Suprapubic skin (tissue), 4 donors: ENCODE measurements around the gene ROR2. TPM values are rescaled to one million over a fixed set of nuclear protein-coding genes. Genes with fewer than 3 reads are reported as not detected.
A peak's percentile ranks its signal among the peaks of the same experiment; 100 is the strongest.

Experiments
- DNase-seq, 2 donors: peaks; one replicate each; pipeline ENCODE4 v3.0.0-alpha.2; 2019; ENCODE audit warnings: low spot score in 2 of 2
- H3K27ac ChIP-seq: fragments of 200-600 bp; sonication (generic); one replicate; pipeline ENCODE4 v1.5.1; 2019
- H3K27me3 ChIP-seq: fragments of 200-600 bp; sonication (generic); one replicate; pipeline ENCODE4 v1.5.1; 2019
- H3K36me3 ChIP-seq: fragments of 200-600 bp; sonication (generic); one replicate; pipeline ENCODE4 v1.5.1; 2019
- H3K4me1 ChIP-seq: fragments of 200-600 bp; sonication (generic); one replicate; pipeline ENCODE4 v1.5.1; 2019
- H3K4me3 ChIP-seq: fragments of 200-600 bp; sonication (generic); one replicate; pipeline ENCODE4 v1.5.1; 2019; ENCODE audit warnings: mild to moderate bottlenecking
- H3K9me3 ChIP-seq: fragments of 200-600 bp; sonication (generic); one replicate; pipeline ENCODE4 v1.5.1; 2019
- CTCF ChIP-seq, 2 donors: fragments of 200-600 bp in 1 of 2; fragments of 450-650 bp in 1 of 2; sonication (generic) in 1 of 2; IDR thresholded peaks; one replicate each; pipeline ENCODE4 v1.5.1; 2016 to 2019; ENCODE audit warnings: antibody characterized with exemption in 2 of 2, mild to moderate bottlenecking in 1 of 2, moderate library complexity in 1 of 2
- EP300 ChIP-seq: sonication (generic); formaldehyde crosslinking; IDR thresholded peaks from one replicate; pipeline ENCODE4 v1.6.1; 2017; ENCODE audit warnings: antibody characterized with exemption
- POLR2A ChIP-seq, 2 donors: fragments of 450-650 bp; IDR thresholded peaks; one replicate each; pipeline ENCODE4 v1.6.1; 2017; ENCODE audit warnings: antibody characterized with exemption in 2 of 2, mild to moderate bottlenecking in 2 of 2, moderate library complexity in 2 of 2
- POLR2AphosphoS5 ChIP-seq, 3 donors: sonication (generic); formaldehyde crosslinking; IDR thresholded peaks; one replicate each; pipeline ENCODE4 v1.6.1; 2017; ENCODE audit warnings: antibody characterized with exemption in 3 of 3
- WGBS: methylation state at CpG from one replicate; pipeline ENCODE4 v1.1.5; 2018; 5-methylcytosine and 5-hydroxymethylcytosine counted together
- total RNA-seq, 4 donors: library from RNA; depleted of rRNA; stranded (reverse); fragments of >200 nt; gene quantifications; one replicate each; pipeline ENCODE4 v1.1.0, GENCODE V29; 2016

Gene ROR2
- total RNA-seq, 4 donors from 2014 or later, result 3.3 to 7.3 (median 5.0) TPM

GRCh38 chr9:91771027-91771426 is 179.0 kb downstream of the ROR2 start:
- no peak overlapping the region for H3K4me3 ChIP-seq
- peaks cover 4% of the 10 kb centered on the region for H3K27me3 ChIP-seq
- no peaks in the 10 kb centered on the region for H3K9me3 ChIP-seq
- no peak for DNase-seq
- H3K27ac ChIP-seq, result peak overlapping the region; percentile 51
- TF ChIP-seq POLR2A (IDR thresholded peaks at IDR 0.05), result no peak
- peak; percentile 9 to 23 for TF ChIP-seq CTCF (IDR thresholded peaks at IDR 0.05)
- WGBS, result 25% methylated on average over 8 of the region's 8 CpGs
- H3K36me3 ChIP-seq, result no peaks in the 10 kb centered on the region
- H3K4me1 ChIP-seq, result peaks cover 25% of the 10 kb centered on the region

GRCh38 chr9:91770229-91770628 is 179.8 kb downstream of the ROR2 start:
- Histone ChIP-seq H3K4me3 (peak overlapping the region; percentile 2), H3K36me3 (no peaks in the 10 kb centered on the region), H3K27me3 (peaks cover 4% of the 10 kb centered on the region), H3K9me3 (no peaks in the 10 kb centered on the region), H3K27ac (peak overlapping the region; percentile 51), H3K4me1 (peaks cover 25% of the 10 kb centered on the region)
- no peak for TF ChIP-seq CTCF (IDR thresholded peaks at IDR 0.05)
- no peak for TF ChIP-seq POLR2A (IDR thresholded peaks at IDR 0.05)
- TF ChIP-seq EP300, result no peak
- no peak for TF ChIP-seq POLR2AphosphoS5 (IDR thresholded peaks at IDR 0.05)
- WGBS, result 69% methylated on average over 8 of the region's 10 CpGs
- DNase-seq, result no peak

GRCh38 chr9:91768977-91769916 is 180.8 kb downstream of the ROR2 start:
- WGBS, result 95% methylated on average over 24 of the region's 29 CpGs
- H3K27me3 ChIP-seq, result peaks cover 4% of the 10 kb centered on the region

GRCh38 chr9:91768507-91768906 is 181.5 kb downstream of the ROR2 start:
- no peak for DNase-seq
- WGBS, result 78% methylated on average over 10 of the region's 15 CpGs
- TF ChIP-seq POLR2AphosphoS5 (IDR thresholded peaks at IDR 0.05) (no peak), CTCF (IDR thresholded peaks at IDR 0.05) (no peak), EP300 (no peak), POLR2A (IDR thresholded peaks at IDR 0.05) (no peak)
- Histone ChIP-seq H3K4me1 (peaks cover 25% of the 10 kb centered on the region), H3K4me3 (no peak overlapping the region), H3K27me3 (peaks cover 4% of the 10 kb centered on the region), H3K27ac (no peak overlapping the region), H3K9me3 (no peaks in the 10 kb centered on the region), H3K36me3 (no peaks in the 10 kb centered on the region)

More at GRCh38 chr9:91768977-91769916, 180.8 kb downstream of the ROR2 start:
- Histone ChIP-seq H3K4me3 (no peak overlapping the region), H3K4me1 (peaks cover 25% of the 10 kb centered on the region), H3K27ac (no peak overlapping the region), H3K36me3 (no peaks in the 10 kb centered on the region), H3K9me3 (no peaks in the 10 kb centered on the region)
- no peak for DNase-seq
- TF ChIP-seq POLR2AphosphoS5 (IDR thresholded peaks at IDR 0.05) (no peak), POLR2A (IDR thresholded peaks at IDR 0.05) (no peak), CTCF (IDR thresholded peaks at IDR 0.05) (no peak), EP300 (no peak)

GRCh38 chr9:91766315-91767069 is 183.5 kb downstream of the ROR2 start:
- no peak for DNase-seq
- WGBS, result 58% methylated on average over 8 of the region's 8 CpGs
- no peak overlapping the region for H3K4me3 ChIP-seq
- peaks cover 4% of the 10 kb centered on the region for H3K27me3 ChIP-seq
- TF ChIP-seq CTCF (IDR thresholded peaks at IDR 0.05), result no peak
- TF ChIP-seq POLR2AphosphoS5 (IDR thresholded peaks at IDR 0.05), result no peak
- TF ChIP-seq EP300, result no peak
- no peak for TF ChIP-seq POLR2A (IDR thresholded peaks at IDR 0.05)
- no peak overlapping the region for H3K27ac ChIP-seq
- H3K9me3 ChIP-seq, result no peaks in the 10 kb centered on the region
- peaks cover 18% of the 10 kb centered on the region for H3K4me1 ChIP-seq
- no peaks in the 10 kb centered on the region for H3K36me3 ChIP-seq
